HepG2 (cell line): Measurements from ENCODE around the gene SPDYE16. TPM values are rescaled to one million over a fixed set of nuclear protein-coding genes. Genes with fewer than 3 reads are reported as not detected.

ENCODE experiments used
- ARHGAP35 ChIP-seq: sonication (generic); formaldehyde crosslinking; IDR thresholded peaks from 2 replicates; pipeline ENCODE4 v1.9.0; 2022; ENCODE audit warnings: mild to moderate bottlenecking, inconsistent platforms, moderate library complexity, missing genetic modification reagents, borderline replicate concordance
- ATM ChIP-seq: fragments of 450-650 bp; IDR thresholded peaks from 2 replicates; pipeline ENCODE4 v1.7.1; 2017; ENCODE audit warnings: mild to moderate bottlenecking, borderline replicate concordance
- HDAC2 ChIP-seq: sonication (generic); formaldehyde crosslinking; IDR thresholded peaks from 2 replicates; pipeline ENCODE4 v1.4.0; 2020; ENCODE audit warnings: missing genetic modification reagents
- KLF11 ChIP-seq: IDR thresholded peaks from 2 replicates; pipeline ENCODE4 v1.6.1; 2016; ENCODE audit warnings: missing compliant biosample characterization
- MAFG ChIP-seq: sonication (generic); formaldehyde crosslinking; IDR thresholded peaks from 2 replicates; pipeline ENCODE4 v1.5.1; 2020; ENCODE audit warnings: mild to moderate bottlenecking, missing genetic modification reagents
- MYC ChIP-seq: sonication (generic); formaldehyde crosslinking; IDR thresholded peaks from 2 replicates; pipeline ENCODE4 v1.9.0; 2021; ENCODE audit warnings: missing genetic modification reagents, borderline replicate concordance
- NCOA5 ChIP-seq: sonication (generic); formaldehyde crosslinking; IDR thresholded peaks from 2 replicates; pipeline ENCODE4 v1.4.0; 2020; ENCODE audit warnings: missing genetic modification reagents
- NFKBIZ ChIP-seq: IDR thresholded peaks from 2 replicates; pipeline ENCODE4 v1.6.1; 2018; ENCODE audit warnings: missing genetic modification reagents, missing compliant biosample characterization
- POLR2G ChIP-seq: fragments of 200-400 bp; formaldehyde crosslinking; IDR thresholded peaks from 2 replicates; pipeline ENCODE4 v1.6.1; 2018; ENCODE audit warnings: mild to moderate bottlenecking, low read depth, low read length, moderate library complexity
- RELA ChIP-seq: sonication (generic); formaldehyde crosslinking; IDR thresholded peaks from 2 replicates; pipeline ENCODE4 v1.4.0; 2020; ENCODE audit warnings: missing genetic modification reagents
- SNAPC2 ChIP-seq: sonication (generic); formaldehyde crosslinking; IDR thresholded peaks from 2 replicates; pipeline ENCODE4 v1.8.1; 2022; ENCODE audit warnings: mild to moderate bottlenecking, missing genetic modification reagents
- SRSF4 ChIP-seq: fragments of 200-400 bp; formaldehyde crosslinking; IDR thresholded peaks from one replicate; pipeline ENCODE4 v1.6.1; 2018; ENCODE audit warnings: mild to moderate bottlenecking, low read depth, low read length, moderate library complexity; ENCODE audit not compliant: poor library complexity, severe bottlenecking
- TCF7 ChIP-seq: sonication (generic); IDR thresholded peaks from 2 replicates; pipeline ENCODE4 v1.6.1; 2016; ENCODE audit warnings: antibody characterized with exemption, low read depth
- ZFP62 ChIP-seq: sonication (generic); formaldehyde crosslinking; IDR thresholded peaks from 2 replicates; pipeline ENCODE4 v1.4.0; 2020; ENCODE audit warnings: missing genetic modification reagents
- ZNF343 ChIP-seq: sonication (generic); formaldehyde crosslinking; IDR thresholded peaks from 2 replicates; pipeline ENCODE4 v1.4.0; 2020; ENCODE audit warnings: mild to moderate bottlenecking, missing genetic modification reagents
- ZNF788 ChIP-seq: sonication (generic); formaldehyde crosslinking; IDR thresholded peaks from 2 replicates; pipeline ENCODE4 v1.5.0; 2020; ENCODE audit warnings: mild to moderate bottlenecking, missing genetic modification reagents, borderline replicate concordance
- ZSCAN12 ChIP-seq: sonication (generic); formaldehyde crosslinking; IDR thresholded peaks from 2 replicates; pipeline ENCODE4 v1.9.0; 2021; ENCODE audit warnings: mild to moderate bottlenecking, missing genetic modification reagents
- polyA plus RNA-seq, 8 experiments: library from polyadenylated mRNA; depleted of rRNA in 3 of 8; stranded (reverse) in 7 of 8; unstranded in 1 of 8; fragments of >200 nt; fragmentation: Illumina TruSeq in 4 of 8; extraction: Trizol in 4 of 8; gene quantifications; 2 replicates each; pipeline versions ENCODE4 v1.2.1 to v1.2.3, GENCODE V29; 2011 to 2016; ENCODE audit warnings: low read depth in 4 of 8, missing spikeins in 1 of 8, mixed read lengths in 1 of 8; ENCODE audit not compliant: insufficient read depth in 1 of 8
- total RNA-seq, 5 experiments: library from RNA; depleted of rRNA; stranded (reverse); fragments of >200 nt; fragmentation: Illumina TruSeq; extraction: Trizol; gene quantifications; 2 replicates each; pipeline ENCODE4 v1.2.3, GENCODE V29; 2016; ENCODE audit warnings: low read depth in 1 of 5
- TF ChIP-seq, protein P1 (sequence below): sonication (generic); formaldehyde crosslinking; conservative IDR thresholded peaks from 2 replicates; pipeline ENCODE4 v1.4.0; 2020; ENCODE audit warnings: missing genetic modification reagents
- TF ChIP-seq, protein P2 (sequence below): sonication (generic); formaldehyde crosslinking; IDR thresholded peaks from 2 replicates; pipeline ENCODE4 v1.5.0; 2020; ENCODE audit warnings: mild to moderate bottlenecking, missing genetic modification reagents
- TF ChIP-seq, protein P3 (sequence below): sonication (generic); formaldehyde crosslinking; IDR thresholded peaks from 2 replicates; pipeline ENCODE4 v1.4.0; 2020; ENCODE audit warnings: missing genetic modification reagents
- TF ChIP-seq, protein P4 (sequence below): sonication (generic); formaldehyde crosslinking; IDR thresholded peaks from 2 replicates; pipeline ENCODE4 v1.4.0; 2020; ENCODE audit warnings: missing genetic modification reagents
- TF ChIP-seq, protein P5 (sequence below): IDR thresholded peaks from 2 replicates; pipeline ENCODE4 v1.6.1; 2016
- TF ChIP-seq, protein P6 (sequence below): IDR thresholded peaks from 2 replicates; pipeline ENCODE4 v1.6.1; 2012; ENCODE audit warnings: inconsistent platforms

Gene SPDYE16
- total and polyA plus RNA-seq, 2 of the 13 experiments (the other 11 are each of a cell fraction or from before 2014, with no cell fraction given), result 0.11 TPM; not detected in 1

DNA sequence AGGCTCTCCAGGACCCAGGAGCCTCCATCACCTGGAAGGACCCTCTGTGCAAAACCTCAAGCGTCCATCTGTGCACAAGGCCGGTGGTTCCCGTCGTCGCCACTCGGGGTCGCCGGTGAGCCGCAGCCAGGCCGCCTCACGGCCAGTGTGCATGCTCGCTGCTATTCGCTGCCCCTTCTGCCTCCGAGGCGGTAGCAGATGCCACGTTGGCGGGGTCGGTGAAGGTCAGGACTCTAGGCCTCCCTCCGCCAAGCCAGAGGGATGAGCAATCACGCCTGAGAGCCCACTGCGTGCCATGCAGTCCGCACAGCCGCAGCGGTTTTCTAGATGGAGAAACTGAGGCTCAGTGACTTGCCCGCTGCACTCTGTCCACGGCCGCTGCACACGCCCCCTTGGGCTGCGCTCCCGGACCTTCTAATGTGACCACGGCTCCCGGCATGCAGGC is 27.1 kb downstream of the SPDYE16 start (continued):
- TF ChIP-seq ZNF788 (0 out of 2 replicates have a peak, but pooled peaks have one; percentile 25), ZNF343 (CRISPR knock-in tag) (0 out of 2 replicates have a peak, but pooled peaks have one; percentile 62), RELA (CRISPR knock-in tag) (no peak), MAFG (no peak), ZFP62 (CRISPR knock-in tag) (no peak), POLR2G (no peak), TCF7 (no peak), KLF11 (CRISPR knock-in tag) (no peak), SNAPC2 (CRISPR knock-in tag) (no peak), ARHGAP35 (CRISPR knock-in tag) (no peak), SRSF4 (no peak), NFKBIZ (CRISPR knock-in tag) (no peak), NCOA5 (no peak), MYC (peak; percentile 84; the same call in 1 of the 2 replicates), ZSCAN12 (no peak), HDAC2 (CRISPR knock-in tag) (peak; percentile 59; the same call in 1 of the 2 replicates), ATM (no peak)
- TF ChIP-seq, protein P1, sequence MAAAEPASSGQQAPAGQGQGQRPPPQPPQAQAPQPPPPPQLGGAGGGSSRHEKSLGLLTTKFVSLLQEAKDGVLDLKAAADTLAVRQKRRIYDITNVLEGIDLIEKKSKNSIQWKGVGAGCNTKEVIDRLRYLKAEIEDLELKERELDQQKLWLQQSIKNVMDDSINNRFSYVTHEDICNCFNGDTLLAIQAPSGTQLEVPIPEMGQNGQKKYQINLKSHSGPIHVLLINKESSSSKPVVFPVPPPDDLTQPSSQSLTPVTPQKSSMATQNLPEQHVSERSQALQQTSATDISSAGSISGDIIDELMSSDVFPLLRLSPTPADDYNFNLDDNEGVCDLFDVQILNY (CRISPR knock-in tag), result no peak
- TF ChIP-seq, protein P2, sequence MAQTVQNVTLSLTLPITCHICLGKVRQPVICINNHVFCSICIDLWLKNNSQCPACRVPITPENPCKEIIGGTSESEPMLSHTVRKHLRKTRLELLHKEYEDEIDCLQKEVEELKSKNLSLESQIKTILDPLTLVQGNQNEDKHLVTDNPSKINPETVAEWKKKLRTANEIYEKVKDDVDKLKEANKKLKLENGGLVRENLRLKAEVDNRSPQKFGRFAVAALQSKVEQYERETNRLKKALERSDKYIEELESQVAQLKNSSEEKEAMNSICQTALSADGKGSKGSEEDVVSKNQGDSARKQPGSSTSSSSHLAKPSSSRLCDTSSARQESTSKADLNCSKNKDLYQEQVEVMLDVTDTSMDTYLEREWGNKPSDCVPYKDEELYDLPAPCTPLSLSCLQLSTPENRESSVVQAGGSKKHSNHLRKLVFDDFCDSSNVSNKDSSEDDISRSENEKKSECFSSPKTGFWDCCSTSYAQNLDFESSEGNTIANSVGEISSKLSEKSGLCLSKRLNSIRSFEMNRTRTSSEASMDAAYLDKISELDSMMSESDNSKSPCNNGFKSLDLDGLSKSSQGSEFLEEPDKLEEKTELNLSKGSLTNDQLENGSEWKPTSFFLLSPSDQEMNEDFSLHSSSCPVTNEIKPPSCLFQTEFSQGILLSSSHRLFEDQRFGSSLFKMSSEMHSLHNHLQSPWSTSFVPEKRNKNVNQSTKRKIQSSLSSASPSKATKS, result no peak
- TF ChIP-seq, protein P3, sequence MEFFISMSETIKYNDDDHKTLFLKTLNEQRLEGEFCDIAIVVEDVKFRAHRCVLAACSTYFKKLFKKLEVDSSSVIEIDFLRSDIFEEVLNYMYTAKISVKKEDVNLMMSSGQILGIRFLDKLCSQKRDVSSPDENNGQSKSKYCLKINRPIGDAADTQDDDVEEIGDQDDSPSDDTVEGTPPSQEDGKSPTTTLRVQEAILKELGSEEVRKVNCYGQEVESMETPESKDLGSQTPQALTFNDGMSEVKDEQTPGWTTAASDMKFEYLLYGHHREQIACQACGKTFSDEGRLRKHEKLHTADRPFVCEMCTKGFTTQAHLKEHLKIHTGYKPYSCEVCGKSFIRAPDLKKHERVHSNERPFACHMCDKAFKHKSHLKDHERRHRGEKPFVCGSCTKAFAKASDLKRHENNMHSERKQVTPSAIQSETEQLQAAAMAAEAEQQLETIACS, result no peak
- TF ChIP-seq, protein P4, sequence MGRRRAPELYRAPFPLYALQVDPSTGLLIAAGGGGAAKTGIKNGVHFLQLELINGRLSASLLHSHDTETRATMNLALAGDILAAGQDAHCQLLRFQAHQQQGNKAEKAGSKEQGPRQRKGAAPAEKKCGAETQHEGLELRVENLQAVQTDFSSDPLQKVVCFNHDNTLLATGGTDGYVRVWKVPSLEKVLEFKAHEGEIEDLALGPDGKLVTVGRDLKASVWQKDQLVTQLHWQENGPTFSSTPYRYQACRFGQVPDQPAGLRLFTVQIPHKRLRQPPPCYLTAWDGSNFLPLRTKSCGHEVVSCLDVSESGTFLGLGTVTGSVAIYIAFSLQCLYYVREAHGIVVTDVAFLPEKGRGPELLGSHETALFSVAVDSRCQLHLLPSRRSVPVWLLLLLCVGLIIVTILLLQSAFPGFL (CRISPR knock-in tag), result no peak
- TF ChIP-seq, protein P5, sequence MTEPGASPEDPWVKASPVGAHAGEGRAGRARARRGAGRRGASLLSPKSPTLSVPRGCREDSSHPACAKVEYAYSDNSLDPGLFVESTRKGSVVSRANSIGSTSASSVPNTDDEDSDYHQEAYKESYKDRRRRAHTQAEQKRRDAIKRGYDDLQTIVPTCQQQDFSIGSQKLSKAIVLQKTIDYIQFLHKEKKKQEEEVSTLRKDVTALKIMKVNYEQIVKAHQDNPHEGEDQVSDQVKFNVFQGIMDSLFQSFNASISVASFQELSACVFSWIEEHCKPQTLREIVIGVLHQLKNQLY, result 0 out of 2 replicates have a peak, but pooled peaks have one; percentile 43
- TF ChIP-seq, protein P6, sequence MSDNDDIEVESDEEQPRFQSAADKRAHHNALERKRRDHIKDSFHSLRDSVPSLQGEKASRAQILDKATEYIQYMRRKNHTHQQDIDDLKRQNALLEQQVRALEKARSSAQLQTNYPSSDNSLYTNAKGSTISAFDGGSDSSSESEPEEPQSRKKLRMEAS, result peak; percentile 90
